Neural progenitor cell (in vitro differentiated cells): ENCODE measurements around the gene CSAD. TPM values are rescaled to one million over a fixed set of nuclear protein-coding genes. Genes with fewer than 3 reads are reported as not detected.

Source experiments
- DNase-seq: peaks from one replicate; pipeline ENCODE4 v3.0.0-alpha.2; 2016; ENCODE audit warnings: low spot score
- H2AFZ ChIP-seq: fragments of 200-600 bp; sonication (generic); replicated peaks from 2 replicates; pipeline ENCODE4 v1.6.1; 2016; ENCODE audit warnings: antibody characterized with exemption
- H3F3A ChIP-seq: fragments of 200-600 bp; sonication (generic); 2 replicates; pipeline ENCODE4 v1.6.1; 2016; ENCODE audit warnings: antibody characterized with exemption, low read depth
- H3K27ac ChIP-seq: fragments of 200-600 bp; sonication (generic); 2 replicates; pipeline ENCODE4 v1.5.1; 2016; ENCODE audit warnings: mild to moderate bottlenecking
- H3K27me3 ChIP-seq: fragments of 200-600 bp; sonication (generic); 2 replicates; pipeline ENCODE4 v1.6.1; 2016; ENCODE audit warnings: mild to moderate bottlenecking, moderate library complexity
- H3K36me3 ChIP-seq: fragments of 200-600 bp; sonication (generic); 2 replicates; pipeline ENCODE4 v1.5.1; 2016
- H3K4me1 ChIP-seq: fragments of 200-600 bp; sonication (generic); 2 replicates; pipeline ENCODE4 v1.6.1; 2016; ENCODE audit warnings: mixed run types
- H3K4me2 ChIP-seq: fragments of 200-600 bp; sonication (generic); 2 replicates; pipeline ENCODE4 v1.6.1; 2016
- H3K4me3 ChIP-seq: fragments of 200-600 bp; sonication (generic); 2 replicates; pipeline ENCODE4 v1.5.1; 2016
- H3K79me2 ChIP-seq: fragments of 200-600 bp; sonication (generic); 2 replicates; pipeline ENCODE4 v1.6.1; 2016; ENCODE audit warnings: low read depth
- H3K9ac ChIP-seq: fragments of 200-600 bp; sonication (generic); 2 replicates; pipeline ENCODE4 v1.6.1; 2016
- H3K9me3 ChIP-seq: fragments of 200-600 bp; sonication (generic); 2 replicates; pipeline ENCODE4 v1.5.1; 2016; ENCODE audit warnings: low read depth
- H4K20me1 ChIP-seq: fragments of 200-600 bp; sonication (generic); 2 replicates; pipeline ENCODE4 v1.6.1; 2016; ENCODE audit warnings: low read depth
- H3K27ac Mint-ChIP-seq: 3 replicates; pipeline ENCODE4 v1.8.0; 2021; ENCODE audit warnings: mixed read lengths
- H3K27me3 Mint-ChIP-seq: 2 replicates; pipeline ENCODE4 v1.8.0; 2022; ENCODE audit warnings: low read depth, mild to moderate bottlenecking, inconsistent platforms, moderate library complexity, mixed read lengths; ENCODE audit not compliant: insufficient read depth
- H3K36me3 Mint-ChIP-seq: 3 replicates; pipeline ENCODE4 v1.8.0; 2021; ENCODE audit warnings: mixed read lengths
- H3K4me1 Mint-ChIP-seq: 3 replicates; pipeline ENCODE4 v1.8.0; 2021; ENCODE audit warnings: mixed read lengths
- H3K4me3 Mint-ChIP-seq: 3 replicates; pipeline ENCODE4 v1.8.0; 2021; ENCODE audit warnings: mild to moderate bottlenecking, moderate library complexity, mixed read lengths
- H3K9me3 Mint-ChIP-seq: 3 replicates; pipeline ENCODE4 v1.8.0; 2020; ENCODE audit warnings: mixed read lengths
- EZH2 ChIP-seq: fragments of 200-600 bp; sonication (generic); IDR thresholded peaks from 2 replicates; pipeline ENCODE4 v1.6.1; 2017; ENCODE audit warnings: antibody characterized with exemption, mild to moderate bottlenecking, moderate library complexity
- EZH2phosphoT487 ChIP-seq: fragments of 200-600 bp; sonication (generic); IDR thresholded peaks from 2 replicates; pipeline ENCODE4 v1.6.1; 2017; ENCODE audit warnings: antibody characterized with exemption
- total RNA-seq: library from RNA; depleted of rRNA; stranded (reverse); fragments of >200 nt; gene quantifications from 2 replicates; pipeline ENCODE4 v1.2.3, GENCODE V29; 2015; ENCODE audit warnings: low replicate concordance
- TF ChIP-seq, protein P1 (sequence below): fragments of 200-600 bp; sonication (generic); IDR thresholded peaks from 2 replicates; pipeline ENCODE4 v1.5.1; 2017; ENCODE audit warnings: antibody characterized with exemption, mild to moderate bottlenecking

Gene CSAD
- total RNA-seq, 1 donor from 2014 or later = 26.9 TPM

DNA sequence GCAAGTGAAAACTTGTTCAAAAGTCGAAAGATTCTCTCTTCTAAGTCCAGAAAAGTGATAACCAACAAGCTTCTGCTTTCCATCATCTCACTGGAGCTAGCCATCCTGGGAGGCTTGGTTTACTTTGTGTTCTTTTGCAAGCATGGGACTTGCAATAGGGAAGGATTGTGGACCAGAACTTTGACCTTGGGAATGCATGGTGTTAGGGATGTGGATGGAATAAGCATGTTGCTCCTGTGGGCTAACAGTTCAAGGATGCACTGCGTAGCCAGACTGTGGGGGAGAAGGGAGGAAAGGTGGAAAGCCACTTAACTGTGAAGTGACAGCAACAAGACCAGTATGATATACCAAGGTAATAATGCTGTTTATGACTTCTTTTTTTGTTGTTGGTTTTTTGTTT is 48.9 kb downstream of the CSAD start:
- H3K27me3 ChIP-seq = peaks cover 50% of the 10 kb centered on the region
- Mint-ChIP-seq H3K4me1 (no peaks in the 10 kb centered on the region), H3K4me3 (no peak overlapping the region), H3K9me3 (peaks cover 2% of the 10 kb centered on the region), H3K36me3 (no peaks in the 10 kb centered on the region), H3K27me3 (peaks cover 10% of the 10 kb centered on the region), H3K27ac (no peak overlapping the region)
- H3F3A ChIP-seq = no peaks in the 10 kb centered on the region
- TF ChIP-seq EZH2phosphoT487 (no peak), EZH2 (no peak)
- TF ChIP-seq, protein P1, sequence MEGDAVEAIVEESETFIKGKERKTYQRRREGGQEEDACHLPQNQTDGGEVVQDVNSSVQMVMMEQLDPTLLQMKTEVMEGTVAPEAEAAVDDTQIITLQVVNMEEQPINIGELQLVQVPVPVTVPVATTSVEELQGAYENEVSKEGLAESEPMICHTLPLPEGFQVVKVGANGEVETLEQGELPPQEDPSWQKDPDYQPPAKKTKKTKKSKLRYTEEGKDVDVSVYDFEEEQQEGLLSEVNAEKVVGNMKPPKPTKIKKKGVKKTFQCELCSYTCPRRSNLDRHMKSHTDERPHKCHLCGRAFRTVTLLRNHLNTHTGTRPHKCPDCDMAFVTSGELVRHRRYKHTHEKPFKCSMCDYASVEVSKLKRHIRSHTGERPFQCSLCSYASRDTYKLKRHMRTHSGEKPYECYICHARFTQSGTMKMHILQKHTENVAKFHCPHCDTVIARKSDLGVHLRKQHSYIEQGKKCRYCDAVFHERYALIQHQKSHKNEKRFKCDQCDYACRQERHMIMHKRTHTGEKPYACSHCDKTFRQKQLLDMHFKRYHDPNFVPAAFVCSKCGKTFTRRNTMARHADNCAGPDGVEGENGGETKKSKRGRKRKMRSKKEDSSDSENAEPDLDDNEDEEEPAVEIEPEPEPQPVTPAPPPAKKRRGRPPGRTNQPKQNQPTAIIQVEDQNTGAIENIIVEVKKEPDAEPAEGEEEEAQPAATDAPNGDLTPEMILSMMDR = no peak
- no peaks in the 10 kb centered on the region for H3K36me3 ChIP-seq
- no peak overlapping the region for H3K4me2 ChIP-seq
- no peak for DNase-seq
- no peak overlapping the region for H3K9ac ChIP-seq
- no peak overlapping the region for H3K4me3 ChIP-seq
- H3K79me2 ChIP-seq = no peaks in the 10 kb centered on the region
- H2AFZ ChIP-seq = no peak overlapping the region
- no peak overlapping the region for H3K27ac ChIP-seq
- H3K9me3 ChIP-seq = no peaks in the 10 kb centered on the region
- H3K4me1 ChIP-seq = no peaks in the 10 kb centered on the region
- no peaks in the 10 kb centered on the region for H4K20me1 ChIP-seq

DNA sequence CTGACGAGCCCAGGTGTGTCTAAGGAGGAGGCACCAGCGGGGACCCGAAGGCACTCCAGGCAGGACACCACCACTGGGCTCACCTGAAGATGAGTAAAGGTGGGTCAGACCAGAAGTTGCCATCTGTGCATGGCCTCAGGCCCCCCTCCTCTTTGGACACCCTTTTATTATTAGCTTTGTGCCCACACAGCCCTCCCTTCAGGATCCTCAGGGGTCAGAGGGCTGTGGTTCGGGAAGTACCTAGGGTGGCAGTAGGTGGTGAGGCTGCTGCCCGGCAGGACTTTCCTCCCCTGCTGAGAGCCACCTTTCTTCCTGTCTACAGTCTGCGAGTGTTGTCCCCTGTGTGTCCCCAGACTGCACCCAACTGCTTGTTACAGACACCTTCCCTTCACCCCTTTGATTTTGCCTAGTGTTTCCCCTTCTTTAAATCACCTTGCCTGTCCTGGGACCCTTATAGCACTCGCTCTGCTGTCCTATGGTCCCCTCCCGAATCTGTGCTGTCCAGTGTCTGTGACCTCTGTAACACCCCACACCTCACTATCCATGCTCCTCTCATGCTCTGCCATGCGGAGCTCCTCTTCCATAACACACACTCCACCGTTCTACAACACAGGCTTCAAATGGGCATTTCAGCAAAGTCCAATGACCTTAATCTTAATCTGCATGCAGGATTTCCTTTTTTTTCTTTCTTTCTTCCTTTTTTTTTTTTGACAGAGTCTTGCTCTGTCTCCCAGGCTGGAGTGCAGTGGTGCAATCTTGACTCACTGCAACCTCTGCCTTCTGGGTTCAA is 51.8 kb downstream of the CSAD start:
- Histone ChIP-seq H3K4me2 (no peak overlapping the region), H4K20me1 (no peaks in the 10 kb centered on the region), H3K79me2 (no peaks in the 10 kb centered on the region), H3K9me3 (no peaks in the 10 kb centered on the region), H3F3A (no peaks in the 10 kb centered on the region), H3K4me3 (no peak overlapping the region), H3K4me1 (no peaks in the 10 kb centered on the region), H3K36me3 (no peaks in the 10 kb centered on the region), H3K27ac (no peak overlapping the region), H3K9ac (no peak overlapping the region), H2AFZ (no peak overlapping the region), H3K27me3 (peaks cover 58% of the 10 kb centered on the region)
- Mint-ChIP-seq H3K9me3 (peaks cover 6% of the 10 kb centered on the region), H3K4me1 (peaks cover under 1% of the 10 kb centered on the region), H3K27ac (no peak overlapping the region), H3K4me3 (no peak overlapping the region), H3K27me3 (peaks cover 10% of the 10 kb centered on the region), H3K36me3 (peaks cover 5% of the 10 kb centered on the region)
- TF ChIP-seq EZH2 (no peak), EZH2phosphoT487 (no peak)
- TF ChIP-seq, protein P1 = no peak
- no peak for DNase-seq

DNA sequence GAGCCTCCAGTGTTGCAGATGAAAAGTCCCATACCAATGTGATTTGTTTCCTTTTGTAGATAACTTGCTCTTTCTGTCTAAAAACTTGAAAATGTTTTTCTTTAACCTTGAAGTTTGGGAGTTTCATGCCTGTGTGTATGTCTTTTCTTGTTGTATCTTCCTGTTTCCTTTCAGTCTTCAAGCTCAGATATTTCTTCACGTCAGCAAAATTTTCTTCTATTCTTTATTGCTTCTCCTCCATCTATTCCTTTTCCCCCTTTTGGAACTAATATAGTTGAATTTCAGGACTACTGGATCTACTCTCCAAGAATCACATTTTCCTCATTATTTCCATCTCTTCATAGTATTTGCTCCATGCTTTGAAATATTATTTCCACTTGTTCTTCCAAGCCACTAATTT is 53.6 kb downstream of the CSAD start:
- Histone ChIP-seq H3K27ac (no peak overlapping the region), H3K27me3 (peaks cover 61% of the 10 kb centered on the region), H3K4me2 (no peak overlapping the region), H3K79me2 (no peaks in the 10 kb centered on the region), H4K20me1 (no peaks in the 10 kb centered on the region), H3K4me1 (no peaks in the 10 kb centered on the region), H3K9ac (no peak overlapping the region), H3F3A (no peaks in the 10 kb centered on the region), H2AFZ (no peak overlapping the region), H3K9me3 (no peaks in the 10 kb centered on the region), H3K36me3 (no peaks in the 10 kb centered on the region), H3K4me3 (no peak overlapping the region)
- no peak overlapping the region for H3K27ac Mint-ChIP-seq
- TF ChIP-seq, protein P1 = no peak
- TF ChIP-seq EZH2phosphoT487 = no peak
- peaks cover 13% of the 10 kb centered on the region for H3K27me3 Mint-ChIP-seq
- DNase-seq = no peak
- no peak overlapping the region for H3K4me3 Mint-ChIP-seq
- H3K9me3 Mint-ChIP-seq = peaks cover 8% of the 10 kb centered on the region
- H3K36me3 Mint-ChIP-seq = peaks cover 5% of the 10 kb centered on the region
- peaks cover 7% of the 10 kb centered on the region for H3K4me1 Mint-ChIP-seq
